Pulmonary artery endothelial cell (primary cell): Measurements from ENCODE around the gene TUB. TPM values are rescaled to one million over a fixed set of nuclear protein-coding genes. Genes with fewer than 3 reads are reported as not detected.

Source experiments
- DNase-seq: peaks from one replicate; pipeline ENCODE4 v3.0.0-alpha.2; 2011; ENCODE audit warnings: low read depth, low spot score
- total RNA-seq: library from RNA; depleted of rRNA; stranded (reverse); fragments of >200 nt; gene quantifications from 2 replicates; pipeline ENCODE4 v1.2.3, GENCODE V29; 2014

The TUB gene
- total RNA-seq, 1 donor from 2014 or later = 1.8 TPM

GRCh38 chr11:8105133-8105532 is 24.1 kb downstream of the TUB start:
- DNase-seq = no peak

- no peak for DNase-seq
Observed at GRCh38 chr11:8105666-8106065, 24.7 kb downstream of the TUB start.

- no peak for DNase-seq
Observed at GRCh38 chr11:8106679-8107078, 25.7 kb downstream of the TUB start.

GRCh38 chr11:8107642-8108041 is 26.6 kb downstream of the TUB start:
- no peak for DNase-seq

GRCh38 chr11:8108421-8108820 is 27.4 kb downstream of the TUB start:
- DNase-seq = no peak

GRCh38 chr11:8109675-8110074 is 28.7 kb downstream of the TUB start:
- DNase-seq = no peak

- no peak for DNase-seq
Observed at GRCh38 chr11:8110396-8110795, 29.4 kb downstream of the TUB start.

GRCh38 chr11:8111636-8112035 is 30.6 kb downstream of the TUB start:
- no peak for DNase-seq

- no peak for DNase-seq
Observed at GRCh38 chr11:8122173-8122764, 41.3 kb downstream of the TUB start.

- DNase-seq = no peak
Observed at GRCh38 chr11:8126649-8127289, 45.8 kb downstream of the TUB start.

- DNase-seq = no peak
Observed at GRCh38 chr11:8127447-8127846, 46.4 kb downstream of the TUB start.

- no peak for DNase-seq
Observed at GRCh38 chr11:8138526-8138925, 57.5 kb downstream of the TUB start.

- no peak for DNase-seq
Observed at GRCh38 chr11:8149726-8150125, 68.7 kb downstream of the TUB start.

Other genes starting within 250 kb of the TUB start
- gene OR10A6, start 149.9 kb upstream of the TUB start, total RNA-seq = not detected in 2 replicates
- not detected in 2 replicates for gene OR10A3, start 139.5 kb upstream of the TUB start, total RNA-seq
- gene NLRP10, start 115.8 kb upstream of the TUB start, total RNA-seq = under 0.01 TPM in 1 of 2 replicates, not detected in the other
- 327 and 354 TPM in 2 replicates for gene EIF3F, start 93.9 kb upstream of the TUB start, total RNA-seq
- gene RIC3, start 87.8 kb downstream of the TUB start, total RNA-seq = under 0.01 TPM in 1 of 2 replicates, not detected in the other
- not detected in 2 replicates for gene LMO1, start 182.7 kb downstream of the TUB start, total RNA-seq